ENCODE measurements around the gene NDUFA5. TPM values are rescaled to one million over a fixed set of nuclear protein-coding genes. Genes with fewer than 3 reads are reported as not detected.
"Not testable (repeated sequence)": the region's sequence is repeated elsewhere in the genome, so short reads cannot be mapped to it uniquely, and the experiment has no call there.

NDUFA5 gene
- total and polyA plus RNA-seq, 12 donors = 123 to 491 (median 281) TPM

GRCh38 chr7:123534383-123535260 lies 23.0 kb downstream of the NDUFA5 start, which contains the start of gene IQUB:
TSS of gene IQUB (minus strand) at chr7:123534595. CDS start at chr7:123512340, 22,255 bp downstream.
- H3K27ac ChIP-seq = peak within 1 kb of the TSS in 9 of 10 donors; percentile 65 to 90 (median 82)
- ATAC-seq (peak; percentile 95 to 99 (median 96)), DNase-seq (peak; percentile 99)
- intact Hi-C loops (cut with DNase I) = loop anchor here in 5 of 10 donors (1.0 to 10.0 kb wide), 5 partner anchors 22 to 650 kb away; partner anchors contain the start of genes NDUFA5 (in 4 of the 5) and CADPS2 (in 1 of the 5)
- H3K4me3 ChIP-seq = peak within 1 kb of the TSS; percentile 37 to 76 (median 64)
- H3K4me1 ChIP-seq = peaks cover 0 to 31% (median 20%) of the 10 kb centered on the region in 9 donors
- H3K36me3 ChIP-seq = peaks cover 0 to 10% (median 0%) of the 10 kb centered on the region in 9 donors
- no peaks in the 10 kb centered on the region for H3K9me3 ChIP-seq
- peaks cover 0 to 45% (median 0%) of the 10 kb centered on the region in 7 donors for H3K27me3 ChIP-seq
- 1 to 2% methylated on average over 53 to 54 of the region's 54 CpGs for WGBS, 2 donors
- TF ChIP-seq CTCF (IDR thresholded peaks at IDR 0.05) = no peak

- no peak for DNase-seq
- peak overlapping the region; percentile 37 to 76 (median 64) for H3K4me3 ChIP-seq
- no peaks in the 10 kb centered on the region for H3K9me3 ChIP-seq
- ATAC-seq = peak in 1 of 8 donors; percentile 1
- peaks cover 0 to 45% (median 0%) of the 10 kb centered on the region in 7 donors for H3K27me3 ChIP-seq
- H3K27ac ChIP-seq = peak overlapping the region in 8 of 10 donors; percentile 42 to 90 (median 84)
- H3K4me1 ChIP-seq = peaks cover 0 to 31% (median 20%) of the 10 kb centered on the region in 9 donors
- WGBS, 2 donors = 4% methylated on average over 9 of the region's 9 CpGs
- H3K36me3 ChIP-seq = peaks cover 0 to 5% (median 0%) of the 10 kb centered on the region in 9 donors
- no peak for TF ChIP-seq CTCF (IDR thresholded peaks at IDR 0.05)
- intact Hi-C loops (cut with DNase I) = loop anchor here in 3 of 10 donors (1.0 to 10.0 kb wide), 4 partner anchors 23 to 649 kb away; partner anchors contain the start of genes NDUFA5 (in 3 of the 3) and CADPS2 (in 1 of the 3)
These were observed 23.7 kb downstream of the NDUFA5 start for GRCh38 chr7:123533929-123534382.

- ATAC-seq = no peak
- WGBS, 2 donors = 88 to 91% methylated on average over 3 of the region's 3 CpGs
- H3K4me3 ChIP-seq = peak overlapping the region in 6 of 10 donors; percentile 53 to 76 (median 64)
- intact Hi-C loops (cut with DNase I) = loop anchor here in 1 of 10 donors (10.0 kb wide), 1 partner anchor 649 kb away; the partner anchor contains the start of gene CADPS2
- H3K4me1 ChIP-seq = peaks cover 0 to 31% (median 20%) of the 10 kb centered on the region in 9 donors
- H3K27me3 ChIP-seq = peaks cover 0 to 45% (median 0%) of the 10 kb centered on the region in 7 donors
- H3K27ac ChIP-seq = no peak overlapping the region
- H3K36me3 ChIP-seq = peaks cover 0 to under 1% (median 0%) of the 10 kb centered on the region in 9 donors
- no peaks in the 10 kb centered on the region for H3K9me3 ChIP-seq
- DNase-seq = no peak
- TF ChIP-seq CTCF (IDR thresholded peaks at IDR 0.05) = no peak
These were observed 24.1 kb downstream of the NDUFA5 start for GRCh38 chr7:123533553-123533917.

GRCh38 chr7:123532788-123533552 lies 24.6 kb downstream of the NDUFA5 start:
- WGBS, 2 donors = 2 to 3% methylated on average over 23 to 29 of the region's 33 CpGs
- intact Hi-C loops (cut with DNase I) = loop anchor here in 1 of 10 donors (10.0 kb wide), 1 partner anchor 648 kb away; the partner anchor contains the start of gene CADPS2
- not testable (repeated sequence) for H3K9me3 ChIP-seq, H3K36me3 ChIP-seq
- peak; percentile 19 to 54 (median 28) for ATAC-seq
- Histone ChIP-seq H3K27me3 (peaks cover 0 to 45% (median 0%) of the 10 kb centered on the region in 7 donors), H3K4me1 (peaks cover 0 to 30% (median 20%) of the 10 kb centered on the region in 9 donors), H3K27ac (peak overlapping the region in 3 of 10 donors; percentile 22 to 55 (median 28)), H3K4me3 (peak overlapping the region in 9 of 10 donors; percentile 34 to 57 (median 53))
- peak; percentile 29 to 64 for DNase-seq

GRCh38 chr7:123532343-123532742 lies 25.3 kb downstream of the NDUFA5 start:
- Histone ChIP-seq H3K27me3 (peaks cover 0 to 45% (median 0%) of the 10 kb centered on the region in 7 donors), H3K4me1 (peaks cover 0 to 29% (median 20%) of the 10 kb centered on the region in 9 donors), H3K27ac (peak overlapping the region in 2 of 10 donors; percentile 22 to 55), H3K4me3 (peak overlapping the region in 9 of 10 donors; percentile 34 to 57 (median 53))
- H3K36me3 ChIP-seq, ATAC-seq, DNase-seq, H3K9me3 ChIP-seq: not testable (repeated sequence)
- WGBS, 2 donors = 28 to 33% methylated on average over 4 to 5 of the region's 14 CpGs
- intact Hi-C loops (cut with DNase I) = loop anchor here in 1 of 10 donors (10.0 kb wide), 1 partner anchor 648 kb away; the partner anchor contains the start of gene CADPS2

GRCh38 chr7:123530035-123530591 lies 27.5 kb downstream of the NDUFA5 start:
- not testable (repeated sequence) for ATAC-seq, H3K9me3 ChIP-seq, H3K36me3 ChIP-seq, H3K27ac ChIP-seq, DNase-seq, H3K4me3 ChIP-seq
- WGBS, 2 donors = 95 to 99% methylated on average over 13 of the region's 13 CpGs
- intact Hi-C loops (cut with DNase I) = loop anchor here in 1 of 10 donors (10.0 kb wide), 1 partner anchor 645 kb away; the partner anchor contains the start of gene CADPS2
- Histone ChIP-seq H3K4me1 (peaks cover 0 to 22% (median 14%) of the 10 kb centered on the region in 9 donors), H3K27me3 (peaks cover 0 to 45% (median 0%) of the 10 kb centered on the region in 7 donors)

All from heart right ventricle (tissue), 16 donors.